Calu3 (cell line): ENCODE data around the gene VGLL4. TPM values are rescaled to one million over a fixed set of nuclear protein-coding genes. Genes with fewer than 3 reads are reported as not detected.

Experiments used
- BruUV-seq: library from RNA; stranded (reverse); fragments of 400-500 nt; replicated peaks from 2 replicates; lab custom pipeline; 2021; lab: Mats Ljungman, UMichigan
- CTCF ChIA-PET: fragments of 300-600 bp; sonication (Branson Sonifier 250); formaldehyde crosslinking; loops from one replicate; lab custom pipeline; 2022; ENCODE audit warnings: antibody characterized with exemption; lab: Charles Lee
- DNase-seq: peaks from one replicate; pipeline ENCODE4 v3.0.0; 2022
- H3K27ac Mint-ChIP-seq: one replicate; pipeline ENCODE4 v1.8.0; 2022; ENCODE audit warnings: mixed read lengths; ENCODE audit not compliant: unreplicated experiment
- H3K27me3 Mint-ChIP-seq: one replicate; pipeline ENCODE4 v1.8.0; 2022; ENCODE audit warnings: mixed read lengths; ENCODE audit not compliant: unreplicated experiment
- H3K36me3 Mint-ChIP-seq: one replicate; pipeline ENCODE4 v1.8.0; 2022; ENCODE audit warnings: mild to moderate bottlenecking, moderate library complexity, mixed read lengths; ENCODE audit not compliant: insufficient read depth, unreplicated experiment
- H3K4me1 Mint-ChIP-seq: one replicate; pipeline ENCODE4 v1.8.0; 2022; ENCODE audit warnings: mild to moderate bottlenecking, low read depth, mixed read lengths; ENCODE audit not compliant: unreplicated experiment
- H3K4me3 Mint-ChIP-seq: one replicate; pipeline ENCODE4 v1.8.0; 2022; ENCODE audit warnings: mild to moderate bottlenecking, low read depth, moderate library complexity, mixed read lengths; ENCODE audit not compliant: unreplicated experiment
- H3K9me3 Mint-ChIP-seq: one replicate; pipeline ENCODE4 v1.8.0; 2022; ENCODE audit warnings: low read depth, mixed read lengths; ENCODE audit not compliant: unreplicated experiment
- CTCF ChIP-seq: fragments of 200-600 bp; IDR thresholded peaks from one replicate; pipeline ENCODE4 v1.8.0; 2022; ENCODE audit warnings: antibody characterized with exemption; ENCODE audit not compliant: unreplicated experiment
- intact Hi-C: fragments of 100-400 bp; cut with micrococcal nuclease; formaldehyde crosslinking; loops from one replicate; pipeline ENCODE4 v1.10.0; 2022; ENCODE audit not compliant: unreplicated experiment
- total RNA-seq: library from RNA; stranded (reverse); gene quantifications from 2 replicates; pipeline ENCODE4 v1.2.3, GENCODE V29; 2022

VGLL4 gene
- total RNA-seq, 1 experiment from 2014 or later: 51.3 TPM

GRCh38 chr3:11560746-11561145, 83.0 kb downstream of the VGLL4 start:
- Mint-ChIP-seq H3K27ac (no peak overlapping the region), H3K4me1 (no peaks in the 10 kb centered on the region), H3K9me3 (no peaks in the 10 kb centered on the region), H3K4me3 (no peak overlapping the region), H3K36me3 (peaks cover 48% of the 10 kb centered on the region), H3K27me3 (no peaks in the 10 kb centered on the region)
- BruUV-seq: no TSS peak
- no peak for DNase-seq
- no peak for TF ChIP-seq CTCF
- intact Hi-C loops: no loop called here
- CTCF ChIA-PET: interaction anchor here (0.7 kb wide), 1 partner anchor 201 kb away, joined by 3 read pairs; no protein-coding TSS in a partner anchor

DNA sequence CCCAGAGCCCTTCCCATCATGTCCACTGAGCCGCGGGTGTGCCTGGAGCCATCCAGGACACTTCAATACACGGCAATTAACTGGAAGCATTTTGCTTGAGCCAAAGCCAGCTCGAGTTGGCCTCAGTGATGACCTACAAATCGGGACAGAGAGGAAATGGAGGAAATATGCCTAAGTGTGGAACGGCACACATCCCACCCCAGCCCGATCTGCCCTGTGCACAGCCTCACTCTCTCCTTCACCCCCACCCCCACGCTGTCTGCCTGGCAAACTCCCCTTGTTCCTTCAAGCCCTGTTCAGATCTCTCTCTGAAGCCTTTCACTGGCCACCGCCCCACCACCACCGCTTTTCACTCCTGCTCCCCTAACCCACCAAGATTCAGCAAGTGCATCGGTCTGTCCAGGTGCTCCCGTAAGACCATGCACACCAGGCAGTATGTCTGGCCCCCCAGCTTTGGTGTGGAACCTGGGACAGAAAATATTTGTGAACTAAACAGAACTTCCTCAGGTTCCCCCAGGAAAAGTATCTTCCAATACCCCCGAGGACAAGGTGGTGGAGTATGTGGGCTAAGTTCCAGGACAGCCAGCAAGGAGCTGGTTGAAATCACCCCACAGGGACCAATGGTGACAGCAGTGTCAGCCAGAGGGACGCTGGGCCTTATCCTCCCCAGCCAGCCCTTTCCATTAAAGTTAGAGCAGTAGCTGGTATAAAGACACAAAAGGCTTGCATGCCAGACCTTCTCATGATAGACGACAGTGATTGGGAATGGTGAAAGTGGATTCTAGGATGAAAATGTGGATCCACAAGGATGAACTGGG, 83.7 kb downstream of the VGLL4 start:
- no TSS peak for BruUV-seq
- H3K9me3 Mint-ChIP-seq: no peaks in the 10 kb centered on the region
- H3K27me3 Mint-ChIP-seq: no peaks in the 10 kb centered on the region
- H3K4me1 Mint-ChIP-seq: no peaks in the 10 kb centered on the region
- H3K4me3 Mint-ChIP-seq: no peak overlapping the region
- no peak for TF ChIP-seq CTCF
- no peak overlapping the region for H3K27ac Mint-ChIP-seq
- intact Hi-C loops: no loop called here
- peaks cover 49% of the 10 kb centered on the region for H3K36me3 Mint-ChIP-seq
- CTCF ChIA-PET: no interaction called here
- DNase-seq: no peak

DNA sequence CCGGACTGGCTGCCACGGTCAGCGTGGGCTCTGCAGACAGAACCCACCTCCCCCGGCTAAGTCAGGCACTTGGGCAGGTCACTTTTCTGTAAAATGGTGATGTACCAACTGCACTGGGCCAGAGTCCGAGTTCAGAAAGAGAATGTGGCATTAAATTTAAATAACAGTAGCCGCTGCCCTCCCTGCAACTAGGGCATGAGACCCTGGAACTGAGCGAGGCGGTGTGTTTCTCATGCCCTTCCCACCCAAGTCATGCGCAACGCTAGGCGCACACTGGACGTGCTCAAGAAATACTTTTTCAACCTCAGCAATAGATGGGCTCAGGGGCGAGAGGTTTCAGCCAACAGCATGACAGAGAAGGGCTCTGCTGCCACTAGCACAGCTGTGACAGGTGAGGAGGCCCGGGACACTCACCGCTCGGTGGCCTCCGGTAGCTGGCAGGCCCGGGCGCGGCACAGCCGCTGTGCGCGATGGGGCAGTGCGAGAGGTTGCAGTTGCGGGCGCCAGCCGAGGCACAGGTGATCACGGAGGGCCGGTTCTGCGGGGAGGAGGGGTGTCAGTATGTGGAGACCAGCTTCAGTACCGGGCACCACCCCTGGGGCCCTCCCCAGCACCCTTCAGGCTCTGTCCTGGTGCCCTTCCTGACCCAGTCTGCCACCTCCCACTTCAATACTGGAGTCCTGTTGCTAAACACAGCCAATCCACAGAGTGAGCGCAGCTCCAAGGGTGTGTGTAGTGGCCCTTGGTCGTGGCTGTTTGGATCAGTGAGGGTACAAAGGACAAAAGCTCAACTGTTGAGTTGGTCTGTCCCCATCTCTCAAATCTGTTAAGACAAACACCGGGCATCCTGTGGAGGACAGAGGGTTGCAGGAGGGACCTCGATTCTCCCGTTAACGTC, 84.5 kb downstream of the VGLL4 start:
- DNase-seq: no peak
- CTCF ChIA-PET: no interaction called here
- Mint-ChIP-seq H3K36me3 (peaks cover 49% of the 10 kb centered on the region), H3K9me3 (no peaks in the 10 kb centered on the region), H3K4me3 (no peak overlapping the region), H3K27me3 (no peaks in the 10 kb centered on the region), H3K27ac (no peak overlapping the region), H3K4me1 (no peaks in the 10 kb centered on the region)
- intact Hi-C loops: no loop called here
- BruUV-seq: no TSS peak
- TF ChIP-seq CTCF: no peak

DNA sequence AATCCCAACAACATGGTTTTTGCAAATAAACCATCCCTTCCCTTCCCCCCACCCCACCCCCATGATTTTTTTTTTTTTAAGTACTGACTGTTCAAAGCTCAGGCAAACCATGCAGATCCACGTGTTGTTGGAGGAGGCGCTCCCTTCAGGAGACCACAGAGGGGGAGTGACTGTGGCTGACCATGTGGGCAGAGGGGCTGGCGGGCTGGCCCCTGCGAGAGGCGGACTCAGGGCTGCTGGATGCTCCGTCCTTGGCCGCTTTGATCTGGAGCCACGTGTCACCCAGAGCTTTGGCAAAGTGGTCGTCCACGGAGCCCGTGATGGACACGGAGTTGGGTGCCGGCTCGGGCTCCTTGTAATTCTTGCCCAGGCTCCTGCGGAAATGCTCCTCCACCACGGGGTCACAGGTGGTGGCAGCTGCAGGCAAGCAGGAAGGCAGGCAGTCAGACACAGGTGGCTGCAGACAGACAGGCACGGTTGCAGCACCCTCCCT, 85.3 kb downstream of the VGLL4 start:
- CTCF ChIA-PET: no interaction called here
- Mint-ChIP-seq H3K9me3 (no peaks in the 10 kb centered on the region), H3K27me3 (no peaks in the 10 kb centered on the region), H3K4me3 (no peak overlapping the region), H3K36me3 (peaks cover 43% of the 10 kb centered on the region), H3K27ac (no peak overlapping the region), H3K4me1 (no peaks in the 10 kb centered on the region)
- no TSS peak for BruUV-seq
- intact Hi-C loops: no loop called here
- no peak for TF ChIP-seq CTCF
- DNase-seq: no peak
